SK-N-SH (cell line): ENCODE data around the gene SCNN1A.

Experiments used
- CTCF ChIP-seq: fragments of 200-600 bp; sonication (generic); IDR thresholded peaks from 2 replicates; pipeline ENCODE4 v1.6.1; 2017; ENCODE audit warnings: antibody characterized with exemption, mild to moderate bottlenecking, moderate library complexity
- FOXJ3 ChIP-seq: sonication (generic); formaldehyde crosslinking; IDR thresholded peaks from 2 replicates; pipeline ENCODE4 v1.5.1; 2020; ENCODE audit warnings: mild to moderate bottlenecking, missing genetic modification reagents
- GABPA ChIP-seq: IDR thresholded peaks from 2 replicates; pipeline ENCODE4 v1.4.0; 2012; ENCODE audit warnings: low read depth, mild to moderate bottlenecking
- GATA2 ChIP-seq: sonication (generic); formaldehyde crosslinking; IDR thresholded peaks from 2 replicates; pipeline ENCODE4 v1.5.0; 2020; ENCODE audit warnings: mild to moderate bottlenecking, missing genetic modification reagents
- JUND ChIP-seq: IDR thresholded peaks from 2 replicates; pipeline ENCODE4 v1.4.0; 2012
- MAX ChIP-seq: IDR thresholded peaks from 2 replicates; pipeline ENCODE4 v1.4.0; 2012; ENCODE audit warnings: low read depth
- REST ChIP-seq: IDR thresholded peaks from 2 replicates; pipeline ENCODE4 v1.6.1; 2012; ENCODE audit warnings: mild to moderate bottlenecking, low read depth, low read length, moderate library complexity
- RFX5 ChIP-seq: IDR thresholded peaks from 2 replicates; pipeline ENCODE4 v1.6.1; 2012; ENCODE audit warnings: mild to moderate bottlenecking, improper control_type of control experiment, low read length
- RXRA ChIP-seq: IDR thresholded peaks from 2 replicates; pipeline ENCODE4 v1.4.0; 2012; ENCODE audit warnings: low read depth, mild to moderate bottlenecking, borderline replicate concordance
- TAF1 ChIP-seq: IDR thresholded peaks from 2 replicates; pipeline ENCODE4 v1.6.1; 2012; ENCODE audit warnings: low read depth, mild to moderate bottlenecking, low read length, moderate library complexity, borderline replicate concordance
- USF2 ChIP-seq: fragments of 150-350 bp; IDR thresholded peaks from 2 replicates; pipeline ENCODE4 v1.6.1; 2017; ENCODE audit warnings: antibody characterized with exemption, low read length, low read depth, borderline replicate concordance

GRCh38 chr12:6377667-6377994 is 2.3 kb upstream of the SCNN1A start:
- TF ChIP-seq JUND, result no peak
- no peak for TF ChIP-seq GATA2
- TF ChIP-seq CTCF, result no peak
- no peak for TF ChIP-seq TAF1
- TF ChIP-seq USF2, result no peak
- no peak for TF ChIP-seq GABPA
- TF ChIP-seq MAX, result no peak
- TF ChIP-seq REST, result no peak
- no peak for TF ChIP-seq RFX5
- TF ChIP-seq FOXJ3, result no peak
- no peak for TF ChIP-seq RXRA
